Measurements from ENCODE around the gene KLHL8. TPM values are rescaled to one million over a fixed set of nuclear protein-coding genes. Genes with fewer than 3 reads are reported as not detected.

Gene KLHL8
- total RNA-seq, 1 experiment from 2014 or later: 7.5 TPM

GRCh38 chr4:87230806-87231205 is 10.4 kb upstream of the KLHL8 start:
- no peak overlapping the region for H3T11ph ChIP-seq (ENCODE audit: low read length)
- no peak overlapping the region for H2AFZ ChIP-seq (ENCODE audit: low read length)
- Mint-ChIP-seq H3K9me3 (no peaks in the 10 kb centered on the region), H3K4me3 (no peak overlapping the region), H3K27me3 (ENCODE audit: low read depth) (no peaks in the 10 kb centered on the region; the same call in 1 of the 2 replicates), H3K36me3 (ENCODE audit: insufficient read depth in 1 of 3, low read depth in 3 of 3) (no peaks in the 10 kb centered on the region; a peak in 1 of 7 replicates), H3K27ac (no peak overlapping the region), H3K4me1 (no peaks in the 10 kb centered on the region; a peak in 1 of 4 replicates)
- no peak overlapping the region for H3K18ac ChIP-seq (ENCODE audit: insufficient read length, low read depth, low read length)
- H3K23me2 ChIP-seq (ENCODE audit: insufficient read length, low read depth, low read length, poor library complexity, severe bottlenecking): no peaks in the 10 kb centered on the region
- no peaks in the 10 kb centered on the region for H4K20me1 ChIP-seq (ENCODE audit: control insufficient read depth, insufficient read depth, insufficient read length)
- no peak overlapping the region for H2BK12ac ChIP-seq (ENCODE audit: insufficient read length, low read depth, low read length)
- no peaks in the 10 kb centered on the region for H3K79me2 ChIP-seq (ENCODE audit: insufficient read depth, low read length)
- no CpG with 5 or more reads among the region's 6 CpGs for WGBS (ENCODE audit: extremely low coverage, insufficient read length, low lambda C conversion rate)
- H4K5ac ChIP-seq (ENCODE audit: insufficient read length, low read depth, low read length): no peak overlapping the region
- H2BK120ac ChIP-seq (ENCODE audit: low read depth, low read length, poor library complexity, severe bottlenecking): no peak overlapping the region
- no peaks in the 10 kb centered on the region for H3K9me3 ChIP-seq (ENCODE audit: control insufficient read depth, low read depth, low read length)
- no peak overlapping the region for H3K27ac ChIP-seq (ENCODE audit: insufficient read length, low read depth, low read length)
- H3K4me2 ChIP-seq (ENCODE audit: insufficient read depth, insufficient read length, low read length): no peak overlapping the region
- no peak overlapping the region for H3K9ac ChIP-seq (ENCODE audit: extremely low read depth, insufficient read length, low read length)
- no peak overlapping the region for H2BK5ac ChIP-seq (ENCODE audit: insufficient read length, low read length)
- H2AK5ac ChIP-seq (ENCODE audit: insufficient read length, low read length): no peak overlapping the region
- no peak overlapping the region for H3K23ac ChIP-seq (ENCODE audit: insufficient read length, low read depth, low read length)
- DNase-seq: no peak
- H3K56ac ChIP-seq (ENCODE audit: insufficient read length, low read depth, low read length): no peak overlapping the region
- H2BK15ac ChIP-seq (ENCODE audit: low read depth, low read length): no peak overlapping the region
- no peak overlapping the region for H4K91ac ChIP-seq (ENCODE audit: insufficient read length, low read depth, low read length)
- H2BK20ac ChIP-seq (ENCODE audit: low read depth, low read length, poor library complexity, severe bottlenecking): no peak overlapping the region
- TF ChIP-seq CTCF (conservative IDR thresholded peaks at IDR 0.05): no peak
- no peak overlapping the region for H3K4ac ChIP-seq (ENCODE audit: low read depth, low read length)
- H4K8ac ChIP-seq (replicated peaks; ENCODE audit: insufficient read length, low read depth, low read length): no peak overlapping the region
- no peak overlapping the region for H3K14ac ChIP-seq (ENCODE audit: insufficient read depth, low read length)
- no peaks in the 10 kb centered on the region for H3K79me1 ChIP-seq (ENCODE audit: insufficient read depth, low read depth, low read length, poor library complexity, severe bottlenecking)
- no peaks in the 10 kb centered on the region for H3K27me3 ChIP-seq (ENCODE audit: insufficient read depth, low read length)
- H3K4me1 ChIP-seq (ENCODE audit: insufficient read depth, low read length): no peaks in the 10 kb centered on the region
